PC-9 (cell line): Measurements from ENCODE around the gene LIMS2. TPM values are rescaled to one million over a fixed set of nuclear protein-coding genes. Genes with fewer than 3 reads are reported as not detected.

Source experiments
- BruUV-seq: library from RNA; stranded (reverse); fragments of 400-500 nt; replicated peaks from 2 replicates; lab custom pipeline; 2021; lab: Mats Ljungman, UMichigan
- CTCF ChIA-PET: fragments of 300-600 bp; sonication (Branson Sonifier 250); formaldehyde crosslinking; loops from one replicate; lab custom pipeline; 2022; ENCODE audit warnings: antibody characterized with exemption; lab: Charles Lee
- POLR2A ChIA-PET: fragments of 300-600 bp; sonication (Branson Sonifier 250); formaldehyde crosslinking; loops from one replicate; lab custom pipeline; 2022; ENCODE audit warnings: antibody characterized with exemption; ENCODE audit not compliant: unreplicated experiment; lab: Charles Lee
- DNase-seq, 2 experiments: peaks; one replicate each; pipeline versions ENCODE4 v3.0.0 to v3.0.0-alpha.2; 2015 to 2022; ENCODE audit warnings: mixed read lengths in 1 of 2
- H2AFZ ChIP-seq: fragments of 200-600 bp; sonication (generic); 2 replicates; pipeline ENCODE4 v1.8.1; 2017; ENCODE audit warnings: antibody characterized with exemption
- H3F3A ChIP-seq: fragments of 200-600 bp; sonication (generic); 2 replicates; pipeline ENCODE4 v1.8.1; 2017; ENCODE audit warnings: antibody characterized with exemption, mild to moderate bottlenecking, low read depth; ENCODE audit not compliant: insufficient read depth
- H3K27ac ChIP-seq: fragments of 200-600 bp; sonication (generic); 2 replicates; pipeline ENCODE4 v1.6.1; 2016; ENCODE audit warnings: mixed run types
- H3K27me3 ChIP-seq: fragments of 200-600 bp; sonication (generic); 2 replicates; pipeline ENCODE4 v1.6.1; 2016; ENCODE audit warnings: low read depth, mixed run types; ENCODE audit not compliant: insufficient read depth
- H3K36me3 ChIP-seq: fragments of 200-600 bp; sonication (generic); 2 replicates; pipeline ENCODE4 v1.6.1; 2016; ENCODE audit warnings: low read depth, mixed run types
- H3K4me1 ChIP-seq: fragments of 200-600 bp; sonication (generic); replicated peaks from 2 replicates; pipeline ENCODE4 v1.6.1; 2016; ENCODE audit warnings: mixed run types; ENCODE audit not compliant: insufficient read depth
- H3K4me2 ChIP-seq: fragments of 200-600 bp; sonication (generic); 2 replicates; pipeline ENCODE4 v1.6.1; 2017; ENCODE audit warnings: mixed run types
- H3K4me3 ChIP-seq: fragments of 200-600 bp; sonication (generic); 2 replicates; pipeline ENCODE4 v1.6.1; 2016; ENCODE audit warnings: mixed run types
- H3K79me2 ChIP-seq: fragments of 200-600 bp; sonication (generic); 2 replicates; pipeline ENCODE4 v1.6.1; 2017; ENCODE audit warnings: low read depth, mixed run types
- H3K9me2 ChIP-seq: fragments of 200-600 bp; sonication (generic); 2 replicates; pipeline ENCODE4 v1.8.1; 2017; ENCODE audit warnings: mild to moderate bottlenecking; ENCODE audit not compliant: insufficient read depth
- H3K9me3 ChIP-seq: fragments of 200-600 bp; sonication (generic); 2 replicates; pipeline ENCODE4 v1.8.1; 2016; ENCODE audit warnings: low read depth; ENCODE audit not compliant: insufficient read depth
- H4K20me1 ChIP-seq: fragments of 200-600 bp; sonication (generic); 2 replicates; pipeline ENCODE4 v1.8.1; 2017; ENCODE audit not compliant: insufficient read depth
- EZH2 ChIP-seq: fragments of 200-600 bp; sonication (generic); IDR thresholded peaks from 2 replicates; pipeline ENCODE4 v1.8.0; 2017; ENCODE audit warnings: antibody characterized with exemption, low read depth
- intact Hi-C: fragments of 100-400 bp; cut with micrococcal nuclease; formaldehyde crosslinking; loops from one replicate; pipeline ENCODE4 v1.10.0; 2022; ENCODE audit not compliant: unreplicated experiment
- total RNA-seq: library from RNA; stranded (reverse); gene quantifications from 2 replicates; pipeline ENCODE4 v1.2.3, GENCODE V29; 2021
- TF ChIP-seq, protein P1 (sequence below): fragments of 200-600 bp; sonication (generic); conservative IDR thresholded peaks from 2 replicates; pipeline ENCODE4 v1.6.1; 2017; ENCODE audit warnings: mixed run types, antibody characterized with exemption, mild to moderate bottlenecking, moderate library complexity

The LIMS2 gene
- total RNA-seq, 1 experiment from 2014 or later = 1.4 TPM

DNA sequence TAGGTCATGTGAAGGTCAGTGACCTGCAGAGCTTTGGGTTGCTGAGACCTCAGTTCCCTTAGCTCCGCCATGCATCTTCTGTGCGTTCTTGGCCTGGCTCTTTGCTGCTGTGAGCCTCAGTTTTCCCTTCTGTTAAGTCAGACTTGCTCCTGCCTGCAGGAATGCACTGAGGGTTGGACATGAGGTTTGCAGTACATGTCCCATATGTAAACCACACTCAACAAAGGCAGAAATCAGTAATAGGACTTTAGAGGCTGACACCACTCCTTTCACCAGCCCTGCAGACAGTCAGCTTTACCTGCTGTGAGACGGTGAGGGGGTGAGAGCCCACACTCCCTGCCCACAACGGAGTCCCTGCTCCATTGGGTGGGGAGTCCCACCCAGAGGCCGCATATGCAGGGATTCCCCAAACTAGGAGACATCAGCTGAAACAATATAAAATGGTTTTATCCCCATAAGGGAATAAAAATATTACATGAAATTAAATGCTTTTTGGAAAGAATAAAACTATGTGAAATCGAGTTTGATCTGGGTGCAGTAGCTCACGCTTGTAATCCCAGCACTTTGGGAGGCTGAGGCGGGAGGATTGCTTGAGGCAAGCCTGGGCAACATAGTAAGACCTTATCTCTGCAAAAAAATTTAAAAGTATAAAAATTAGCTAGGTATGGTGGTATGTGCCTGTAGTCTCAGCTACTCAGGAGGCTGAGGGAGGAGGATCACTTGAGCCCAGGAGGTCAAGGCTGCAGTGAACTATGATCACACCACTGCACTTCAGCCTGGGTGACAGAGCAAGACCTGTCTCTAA, 84.7 kb downstream of the LIMS2 start:
- Histone ChIP-seq H3K9me3 (no peaks in the 10 kb centered on the region), H3K4me2 (no peak overlapping the region), H3K27me3 (peaks cover 9% of the 10 kb centered on the region; the same call in 1 of the 2 replicates), H3K4me1 (no peaks in the 10 kb centered on the region), H3K79me2 (no peaks in the 10 kb centered on the region), H3K4me3 (no peak overlapping the region), H3F3A (no peaks in the 10 kb centered on the region), H3K36me3 (no peaks in the 10 kb centered on the region), H2AFZ (no peak overlapping the region), H3K9me2 (no peaks in the 10 kb centered on the region), H3K27ac (no peak overlapping the region), H4K20me1 (no peaks in the 10 kb centered on the region)
- ChIA-PET CTCF (interaction anchor here (0.5 to 1.0 kb wide), 10 partner anchors 9 to 463 kb away, joined by 3 to 15 read pairs (median 4); partner anchors contain the start of genes IWS1 and WDR33), POLR2A (interaction anchor here (0.6 kb wide), 3 partner anchors 70 to 204 kb away, joined by 3 to 4 read pairs (median 4); no protein-coding TSS in a partner anchor)
- intact Hi-C loops = loop anchor here (1.0 kb wide), 1 partner anchor 59 kb away; no protein-coding TSS in a partner anchor
- no peak for DNase-seq
- TF ChIP-seq, protein P1, sequence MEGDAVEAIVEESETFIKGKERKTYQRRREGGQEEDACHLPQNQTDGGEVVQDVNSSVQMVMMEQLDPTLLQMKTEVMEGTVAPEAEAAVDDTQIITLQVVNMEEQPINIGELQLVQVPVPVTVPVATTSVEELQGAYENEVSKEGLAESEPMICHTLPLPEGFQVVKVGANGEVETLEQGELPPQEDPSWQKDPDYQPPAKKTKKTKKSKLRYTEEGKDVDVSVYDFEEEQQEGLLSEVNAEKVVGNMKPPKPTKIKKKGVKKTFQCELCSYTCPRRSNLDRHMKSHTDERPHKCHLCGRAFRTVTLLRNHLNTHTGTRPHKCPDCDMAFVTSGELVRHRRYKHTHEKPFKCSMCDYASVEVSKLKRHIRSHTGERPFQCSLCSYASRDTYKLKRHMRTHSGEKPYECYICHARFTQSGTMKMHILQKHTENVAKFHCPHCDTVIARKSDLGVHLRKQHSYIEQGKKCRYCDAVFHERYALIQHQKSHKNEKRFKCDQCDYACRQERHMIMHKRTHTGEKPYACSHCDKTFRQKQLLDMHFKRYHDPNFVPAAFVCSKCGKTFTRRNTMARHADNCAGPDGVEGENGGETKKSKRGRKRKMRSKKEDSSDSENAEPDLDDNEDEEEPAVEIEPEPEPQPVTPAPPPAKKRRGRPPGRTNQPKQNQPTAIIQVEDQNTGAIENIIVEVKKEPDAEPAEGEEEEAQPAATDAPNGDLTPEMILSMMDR = no peak
- TF ChIP-seq EZH2 = no peak
- no TSS peak for BruUV-seq

GRCh38 chr2:127589841-127590240, 85.5 kb downstream of the LIMS2 start:
- Histone ChIP-seq H3K36me3 (no peaks in the 10 kb centered on the region), H2AFZ (no peak overlapping the region), H4K20me1 (no peaks in the 10 kb centered on the region), H3K4me2 (no peak overlapping the region), H3K4me1 (no peaks in the 10 kb centered on the region), H3F3A (no peaks in the 10 kb centered on the region), H3K79me2 (no peaks in the 10 kb centered on the region), H3K27me3 (peaks cover 17% of the 10 kb centered on the region; the same call in 1 of the 2 replicates), H3K27ac (no peak overlapping the region), H3K9me3 (no peaks in the 10 kb centered on the region), H3K9me2 (no peaks in the 10 kb centered on the region), H3K4me3 (no peak overlapping the region)
- no peak for DNase-seq
- POLR2A ChIA-PET = no interaction called here
- intact Hi-C loops = no loop called here
- no TSS peak for BruUV-seq
- CTCF ChIA-PET = interaction anchor here (0.6 kb wide), 1 partner anchor 209 kb away, joined by 9 read pairs; no protein-coding TSS in a partner anchor
- TF ChIP-seq, protein P1 = no peak
- no peak for TF ChIP-seq EZH2

DNA sequence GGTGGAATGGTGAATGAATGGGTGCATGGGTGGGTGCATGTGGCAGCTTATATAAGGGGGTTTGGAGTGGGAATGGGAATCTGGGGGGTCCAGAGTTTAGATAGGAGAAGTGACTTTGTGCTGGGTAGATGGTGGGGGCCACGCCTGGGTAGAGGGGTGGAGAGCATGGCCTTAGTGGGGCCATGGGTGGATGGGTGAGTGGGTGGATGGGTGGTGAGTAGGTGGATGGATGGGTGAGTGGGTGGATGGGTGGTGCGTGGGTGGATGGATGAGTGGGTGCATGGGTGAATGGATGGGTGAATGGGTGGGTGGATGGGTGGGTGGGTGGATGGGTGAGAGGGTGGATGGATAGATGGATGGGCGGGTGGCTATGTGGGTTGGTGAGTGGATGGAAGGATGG, 86.0 kb downstream of the LIMS2 start:
- no TSS peak for BruUV-seq
- Histone ChIP-seq H4K20me1 (no peaks in the 10 kb centered on the region), H3K9me2 (no peaks in the 10 kb centered on the region), H3F3A (no peaks in the 10 kb centered on the region), H3K4me1 (no peaks in the 10 kb centered on the region), H3K4me2 (no peak overlapping the region), H3K36me3 (no peaks in the 10 kb centered on the region), H3K27ac (no peak overlapping the region), H3K9me3 (no peaks in the 10 kb centered on the region), H3K79me2 (no peaks in the 10 kb centered on the region), H3K27me3 (peaks cover 22% of the 10 kb centered on the region; the same call in 1 of the 2 replicates), H2AFZ (no peak overlapping the region), H3K4me3 (no peak overlapping the region)
- POLR2A ChIA-PET = no interaction called here
- intact Hi-C loops = no loop called here
- DNase-seq = no peak
- TF ChIP-seq, protein P1 = no peak
- TF ChIP-seq EZH2 = no peak
- CTCF ChIA-PET = interaction anchor here (0.6 kb wide), 1 partner anchor 209 kb away, joined by 9 read pairs; no protein-coding TSS in a partner anchor

Other genes starting within 250 kb of the LIMS2 start
- gene IWS1, start 149.0 kb downstream of the LIMS2 start, total RNA-seq = 47.3 and 51.3 TPM in 2 replicates
- gene MYO7B, start 139.8 kb downstream of the LIMS2 start, total RNA-seq = not detected in 2 replicates
- not detected in 2 replicates for gene GPR17, start 29.4 kb downstream of the LIMS2 start, total RNA-seq
- gene SFT2D3, start 26.0 kb upstream of the LIMS2 start, total RNA-seq = 7.3 and 8.4 TPM in 2 replicates
- 53.7 and 59.3 TPM in 2 replicates for gene WDR33, start 135.6 kb upstream of the LIMS2 start, total RNA-seq
- gene POLR2D, start 182.6 kb upstream of the LIMS2 start, total RNA-seq = 40.4 and 46.4 TPM in 2 replicates
- 17.1 and 20.3 TPM in 2 replicates for gene AMMECR1L, start 210.4 kb upstream of the LIMS2 start, total RNA-seq